ENCODE measurements around the gene RAB9A. TPM values are rescaled to one million over a fixed set of nuclear protein-coding genes. Genes with fewer than 3 reads are reported as not detected.

RAB9A gene
- total RNA-seq, 1 donor from 2014 or later: 15.0 TPM

- Histone ChIP-seq H3K27me3 (no peaks in the 10 kb centered on the region), H3K4me1 (peaks cover 37% of the 10 kb centered on the region), H3K9me3 (no peaks in the 10 kb centered on the region), H3K36me3 (no peaks in the 10 kb centered on the region), H3K4me3 (no peak overlapping the region), H3K27ac (no peak overlapping the region)
- TF ChIP-seq POLR2AphosphoS5 (IDR thresholded peaks at IDR 0.05; ENCODE audit: insufficient read depth in 1 of 2, low read depth in 1 of 2): no peak
- TF ChIP-seq CTCF (IDR thresholded peaks at IDR 0.05): no peak
- TF ChIP-seq POLR2A (IDR thresholded peaks at IDR 0.05): no peak
- no peak for DNase-seq (ENCODE audit: extremely low spot score in 2 of 2)
- intact Hi-C loops (cut with DNase I): no loop called here
Measured at GRCh38 chrX:13700380-13700779, 11.5 kb downstream of the RAB9A start.

GRCh38 chrX:13702111-13702789, 13.3 kb downstream of the RAB9A start:
- DNase-seq (ENCODE audit: extremely low spot score in 2 of 2): no peak
- H3K27ac ChIP-seq: no peak overlapping the region
- TF ChIP-seq CTCF (IDR thresholded peaks at IDR 0.05): no peak
- TF ChIP-seq POLR2AphosphoS5 (IDR thresholded peaks at IDR 0.05; ENCODE audit: insufficient read depth in 1 of 2, low read depth in 1 of 2): no peak
- no peak for TF ChIP-seq POLR2A (IDR thresholded peaks at IDR 0.05)
- H3K36me3 ChIP-seq: no peaks in the 10 kb centered on the region
- intact Hi-C loops (cut with DNase I): no loop called here
- H3K4me1 ChIP-seq: peaks cover 34% of the 10 kb centered on the region
- H3K27me3 ChIP-seq: no peaks in the 10 kb centered on the region
- no peak overlapping the region for H3K4me3 ChIP-seq
- H3K9me3 ChIP-seq: no peaks in the 10 kb centered on the region

GRCh38 chrX:13703135-13703534, 14.2 kb downstream of the RAB9A start:
- H3K36me3 ChIP-seq: no peaks in the 10 kb centered on the region
- no peaks in the 10 kb centered on the region for H3K9me3 ChIP-seq
- intact Hi-C loops (cut with DNase I): no loop called here
- H3K27ac ChIP-seq: no peak overlapping the region
- DNase-seq (ENCODE audit: extremely low spot score in 2 of 2): no peak
- no peak overlapping the region for H3K4me3 ChIP-seq
- peaks cover 34% of the 10 kb centered on the region for H3K4me1 ChIP-seq
- TF ChIP-seq POLR2A (IDR thresholded peaks at IDR 0.05) (no peak), POLR2AphosphoS5 (IDR thresholded peaks at IDR 0.05; ENCODE audit: insufficient read depth in 1 of 2, low read depth in 1 of 2) (no peak)
- no peaks in the 10 kb centered on the region for H3K27me3 ChIP-seq

- no peak for DNase-seq (ENCODE audit: extremely low spot score in 2 of 2)
- no peak for TF ChIP-seq POLR2AphosphoS5 (IDR thresholded peaks at IDR 0.05; ENCODE audit: insufficient read depth in 1 of 2, low read depth in 1 of 2)
- TF ChIP-seq POLR2A (IDR thresholded peaks at IDR 0.05): no peak
- TF ChIP-seq CTCF (IDR thresholded peaks at IDR 0.05): no peak
- no peaks in the 10 kb centered on the region for H3K36me3 ChIP-seq
- H3K4me3 ChIP-seq: no peak overlapping the region
- no peaks in the 10 kb centered on the region for H3K9me3 ChIP-seq
- no peaks in the 10 kb centered on the region for H3K27me3 ChIP-seq
- peaks cover 34% of the 10 kb centered on the region for H3K4me1 ChIP-seq
- no peak overlapping the region for H3K27ac ChIP-seq
- intact Hi-C loops (cut with DNase I): no loop called here
Measured at GRCh38 chrX:13703589-13703988, 14.7 kb downstream of the RAB9A start.

- Histone ChIP-seq H3K36me3 (peaks cover 0 to 9% of the 10 kb centered on the region in 2 donors), H3K27ac (no peak overlapping the region), H3K4me1 (no peaks in the 10 kb centered on the region), H3K27me3 (no peaks in the 10 kb centered on the region), H3K9me3 (no peaks in the 10 kb centered on the region), H3K4me3 (no peak overlapping the region)
- TF ChIP-seq CTCF (IDR thresholded peaks at IDR 0.05) (no peak), POLR2AphosphoS5 (IDR thresholded peaks at IDR 0.05; ENCODE audit: insufficient read depth in 1 of 2, low read depth in 1 of 2) (no peak), POLR2A (IDR thresholded peaks at IDR 0.05) (no peak)
- intact Hi-C loops (cut with DNase I): no loop called here
- DNase-seq (ENCODE audit: extremely low spot score in 2 of 2): no peak
Measured at GRCh38 chrX:13711141-13711540, 22.2 kb downstream of the RAB9A start.
